Left hindlimb (tissue), 1 donor: ENCODE results near the gene RHOT2.
A peak's percentile ranks its signal among the peaks of the same experiment; 100 is the strongest.
"Not testable (repeated sequence)": the region's sequence is repeated elsewhere in the genome, so short reads cannot be mapped to it uniquely, and the experiment has no call there.

Experiments
- DNase-seq: peaks from one replicate; pipeline ENCODE4 v3.0.0-alpha.2; 2018

RHOT2 gene

DNA sequence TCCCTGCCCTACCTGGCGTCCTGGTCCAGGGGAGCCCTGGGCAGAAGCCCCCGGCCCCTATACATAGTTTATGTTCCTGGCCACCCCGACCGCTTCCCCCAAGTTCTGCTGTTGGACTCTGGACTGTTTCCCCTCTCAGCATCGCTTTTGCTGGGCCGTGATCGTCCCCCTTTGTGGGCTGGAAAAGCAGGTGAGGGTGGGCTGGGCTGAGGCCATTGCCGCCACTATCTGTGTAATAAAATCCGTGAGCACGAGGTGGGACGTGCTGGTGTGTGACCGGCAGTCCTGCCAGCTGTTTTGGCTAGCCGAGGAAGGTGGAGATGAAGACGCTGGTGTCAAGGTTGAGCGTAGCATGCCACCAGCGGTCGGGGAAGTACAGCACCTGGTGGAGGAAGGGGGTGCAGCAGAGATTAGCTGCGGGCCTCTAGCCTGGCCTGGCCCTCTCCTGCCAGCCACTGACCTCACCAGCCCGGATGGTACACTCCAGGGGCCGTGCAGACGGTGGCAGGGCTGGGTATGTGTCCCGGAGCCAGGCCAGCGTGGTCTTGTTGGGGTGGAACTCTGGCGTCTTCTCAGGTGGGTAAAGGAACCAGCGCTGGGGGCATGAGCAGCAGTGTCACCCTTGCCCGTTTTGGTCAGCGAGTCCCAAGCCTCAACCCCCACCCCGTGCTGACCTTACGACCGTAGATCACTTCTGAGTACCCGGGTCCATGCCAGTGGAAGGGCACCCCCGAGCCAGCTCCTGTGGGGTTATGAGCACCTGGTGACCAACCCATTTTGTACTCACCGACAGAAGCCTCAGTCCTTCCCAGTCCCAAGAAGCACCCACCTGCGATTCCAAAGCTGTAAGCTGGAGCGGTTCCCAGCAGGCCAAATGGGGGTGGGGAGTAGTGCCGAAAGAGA is 14.8 kb downstream of the RHOT2 start:
- DNase-seq = no peak

DNA sequence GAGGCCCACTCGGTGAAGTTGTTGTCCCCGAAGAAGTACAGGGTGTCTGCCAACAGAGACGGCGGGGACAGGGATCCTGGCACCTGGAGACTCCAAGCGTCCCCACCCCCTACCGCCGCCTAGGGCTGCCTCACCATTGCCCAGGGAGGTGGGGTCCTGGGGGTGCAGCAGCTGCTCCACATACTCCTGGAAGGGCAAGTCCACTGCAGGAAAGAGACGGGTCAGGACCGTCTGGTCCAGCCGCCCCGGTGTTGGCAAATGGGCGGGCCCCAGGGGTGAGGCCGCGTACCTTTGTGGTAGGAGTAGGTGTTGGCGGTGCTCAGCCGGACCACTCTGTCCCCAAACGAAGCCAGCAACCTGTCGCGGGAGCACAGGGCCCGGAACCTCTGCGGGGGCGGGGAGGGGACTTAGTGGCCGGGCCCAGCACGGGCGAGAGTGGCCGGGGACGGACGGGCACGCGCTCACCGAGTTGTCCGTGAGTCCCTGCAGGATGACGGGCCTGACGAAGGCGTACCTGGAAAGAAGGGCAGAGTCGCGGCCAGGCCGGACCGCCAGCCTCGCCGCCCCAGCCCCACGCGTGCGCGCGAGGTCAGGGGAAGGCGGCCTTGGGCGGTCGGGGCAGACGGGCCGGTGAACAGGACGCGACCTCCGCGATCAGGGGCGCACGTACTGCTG is 15.6 kb downstream of the RHOT2 start:
- no peak for DNase-seq

DNA sequence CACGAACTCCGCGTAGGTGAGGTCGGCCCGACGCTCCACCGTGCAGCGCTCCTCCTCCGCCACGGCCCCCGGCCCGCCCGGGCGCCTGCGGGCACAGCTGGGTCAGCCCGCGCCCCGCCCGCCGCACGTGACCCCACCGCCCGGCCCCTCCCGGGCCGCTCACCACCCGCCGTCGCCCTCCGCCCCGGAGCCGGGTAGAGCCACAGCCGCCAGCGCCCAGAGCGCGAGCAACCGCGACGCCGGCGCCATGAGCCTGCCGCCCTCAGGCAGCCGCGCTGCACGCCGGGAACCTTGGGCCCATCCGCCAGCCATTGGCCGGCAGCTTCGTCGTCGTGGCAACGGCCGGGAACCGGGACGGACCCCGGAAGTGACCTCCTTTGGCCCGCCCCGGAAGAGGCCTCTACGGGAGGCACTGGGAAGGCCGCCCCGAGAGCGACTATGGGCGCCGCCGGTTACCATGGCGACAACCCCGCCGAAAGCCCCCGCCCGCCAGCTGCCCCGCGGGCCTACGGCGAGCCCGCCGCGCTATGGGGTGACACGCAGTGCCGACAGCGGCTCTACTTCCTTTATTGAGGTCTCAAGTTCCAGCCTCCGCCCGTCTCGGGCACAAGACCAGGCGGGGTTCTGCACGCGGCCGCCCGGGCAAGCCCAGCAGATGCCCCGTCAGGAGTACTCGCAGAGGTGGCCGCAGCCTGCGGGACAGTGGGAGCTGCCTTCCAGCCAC is 16.3 kb downstream of the RHOT2 start, which contains the start of gene JMJD8:
JMJD8 (minus strand) TSS at position 264 of the 724 bp plus-strand sequence; CDS start at position 249, 15 bp downstream.
- peak; percentile 97 for DNase-seq

DNA sequence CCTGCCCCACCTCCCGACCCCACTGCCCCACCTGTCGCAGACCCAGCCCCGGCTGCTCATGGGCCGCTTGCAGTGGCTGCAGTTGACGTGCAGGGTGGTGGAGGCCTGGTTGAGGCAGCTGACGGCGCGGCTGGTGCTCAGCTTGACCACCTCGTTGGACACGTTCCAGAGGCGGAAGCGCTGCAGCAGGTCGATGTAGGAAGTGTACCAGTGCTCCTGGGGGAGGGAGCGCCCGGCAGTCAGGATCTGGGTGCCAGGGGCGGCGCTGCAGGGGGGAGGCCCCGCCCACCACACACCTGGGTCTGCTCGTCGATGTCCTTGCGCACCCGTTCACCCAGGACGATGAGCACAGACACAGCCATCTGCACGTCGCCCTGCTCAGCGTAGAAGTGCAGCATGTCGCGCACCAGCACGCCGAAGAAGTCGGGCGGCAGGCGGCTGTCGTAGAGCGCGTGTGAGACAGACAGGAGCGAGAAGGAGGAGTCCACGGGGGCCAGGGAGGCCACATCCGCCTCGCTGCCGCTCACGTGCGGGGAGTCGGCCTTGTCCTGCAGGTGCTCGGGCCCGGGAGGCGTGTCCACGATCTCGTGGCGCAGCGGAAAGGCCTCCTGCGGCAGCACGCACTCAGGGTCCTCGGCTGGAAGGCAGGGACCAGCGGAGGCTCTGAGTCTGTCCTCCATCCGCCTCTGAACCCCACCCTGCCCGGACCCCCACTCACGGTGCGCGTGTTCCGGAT is 17.2 kb downstream of the RHOT2 start:
- DNase-seq = no peak

DNA sequence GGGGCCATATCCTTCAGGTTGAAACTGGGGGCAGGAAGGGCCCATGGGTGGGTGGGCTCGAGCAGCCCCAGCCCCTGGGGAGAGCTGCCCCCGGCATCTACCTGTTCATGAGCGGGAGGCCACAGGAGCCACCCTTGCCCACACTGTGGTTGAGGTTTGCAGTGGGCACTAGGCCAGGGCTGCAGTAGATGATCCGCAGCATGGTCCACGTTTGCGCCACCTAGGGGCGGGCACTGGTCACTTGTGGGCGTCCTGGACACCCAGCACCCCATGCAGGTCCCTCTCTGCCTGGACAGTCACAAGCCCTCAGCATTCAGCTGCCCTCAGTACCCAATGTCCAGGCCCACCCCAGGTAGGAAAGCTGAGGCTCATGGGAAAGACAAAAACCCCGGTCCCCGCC is 18.0 kb downstream of the RHOT2 start:
- DNase-seq = no peak

DNA sequence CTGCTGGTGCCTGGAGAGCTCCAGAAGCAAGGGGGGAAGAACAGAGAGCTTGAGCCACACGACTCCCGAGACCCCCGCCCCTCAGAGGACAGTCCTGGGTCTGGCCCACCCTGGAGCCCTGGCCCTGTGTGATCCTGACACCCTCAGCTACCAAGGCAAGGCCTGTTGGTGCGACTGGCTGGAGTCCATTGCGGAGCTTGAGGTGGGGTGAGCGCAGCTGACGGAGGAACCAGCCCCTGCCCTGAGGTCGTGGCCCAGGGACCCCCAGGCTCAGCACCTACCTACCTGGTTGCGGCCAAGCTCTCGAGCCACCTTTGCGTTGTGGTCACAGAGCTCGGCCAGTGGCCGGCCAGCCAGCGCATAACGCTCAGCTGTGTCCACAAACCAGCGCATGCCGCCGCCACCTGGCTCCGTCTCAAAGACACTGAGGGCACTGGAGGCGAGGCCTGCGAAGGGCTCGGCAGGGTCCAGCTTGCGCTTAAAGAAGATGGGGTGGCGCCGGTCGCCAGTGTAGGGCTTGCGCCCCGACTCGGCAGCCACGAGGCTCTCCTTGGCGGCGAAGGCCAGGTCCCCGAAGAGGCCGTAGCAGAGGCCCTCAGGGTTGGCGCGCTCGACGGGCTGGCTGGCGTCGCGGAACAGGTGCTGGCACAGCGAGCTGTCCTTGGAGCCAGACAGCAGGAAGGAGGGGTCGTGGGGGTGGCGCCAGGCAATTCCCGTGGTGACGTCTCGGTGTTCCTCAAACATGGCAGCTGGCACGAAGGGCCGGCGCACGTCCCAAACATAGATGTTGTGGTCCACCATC is 18.7 kb downstream of the RHOT2 start:
- no peak for DNase-seq

DNA sequence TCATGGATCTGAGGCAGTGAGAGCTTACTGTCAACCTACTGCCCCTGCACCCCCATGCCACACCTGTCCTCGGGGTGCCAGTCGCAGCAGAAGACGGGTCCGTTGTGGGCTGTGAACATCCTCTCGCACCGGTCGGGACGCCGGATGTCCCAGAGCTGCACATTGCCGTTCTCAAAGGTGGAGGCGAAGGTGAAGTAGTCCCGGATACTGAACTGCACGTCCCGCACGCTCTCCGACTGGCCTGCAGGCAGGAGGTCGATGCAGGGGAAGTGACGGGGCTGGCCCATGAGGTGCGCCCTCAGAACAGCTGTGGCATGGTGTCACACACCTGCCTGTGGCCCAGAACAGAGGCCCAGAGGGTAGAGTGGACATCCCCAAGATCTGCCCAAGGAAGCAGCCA is 19.6 kb downstream of the RHOT2 start:
- DNase-seq = no peak

DNA sequence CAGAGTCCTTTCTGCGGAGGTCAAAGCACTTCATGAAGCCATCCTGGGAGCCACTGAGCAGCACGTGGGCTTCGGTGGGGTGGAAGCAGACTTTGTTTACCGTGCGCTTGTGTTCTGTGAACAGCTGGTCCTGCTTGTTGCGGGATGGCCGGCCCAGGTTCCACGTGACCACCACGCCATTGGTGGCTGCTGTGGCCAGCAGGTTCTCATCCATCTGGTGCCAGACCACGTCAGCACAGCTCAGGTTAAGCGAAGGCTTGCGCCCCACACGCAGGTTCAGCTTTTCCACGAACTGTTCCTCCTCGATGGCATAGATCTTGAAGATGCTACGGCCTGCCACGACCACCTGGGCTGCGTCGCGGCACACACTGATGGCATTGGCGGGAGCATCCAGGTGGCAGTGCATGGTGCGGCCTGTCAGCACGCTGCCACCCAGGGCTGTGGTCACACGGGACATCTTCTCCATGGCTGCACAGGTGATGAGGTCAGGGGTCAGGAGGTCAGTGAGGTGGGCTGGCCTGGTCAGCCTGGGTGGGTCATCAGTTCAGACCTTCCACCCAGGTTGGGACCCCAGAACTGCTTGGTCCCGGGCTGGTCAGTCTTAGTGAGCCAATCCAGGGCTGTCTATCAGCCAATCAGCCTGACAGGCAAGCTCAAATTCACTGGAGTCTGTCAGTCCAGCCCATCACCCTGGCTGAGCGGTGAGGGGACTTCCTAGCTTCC is 21.4 kb downstream of the RHOT2 start:
- DNase-seq = no peak

DNA sequence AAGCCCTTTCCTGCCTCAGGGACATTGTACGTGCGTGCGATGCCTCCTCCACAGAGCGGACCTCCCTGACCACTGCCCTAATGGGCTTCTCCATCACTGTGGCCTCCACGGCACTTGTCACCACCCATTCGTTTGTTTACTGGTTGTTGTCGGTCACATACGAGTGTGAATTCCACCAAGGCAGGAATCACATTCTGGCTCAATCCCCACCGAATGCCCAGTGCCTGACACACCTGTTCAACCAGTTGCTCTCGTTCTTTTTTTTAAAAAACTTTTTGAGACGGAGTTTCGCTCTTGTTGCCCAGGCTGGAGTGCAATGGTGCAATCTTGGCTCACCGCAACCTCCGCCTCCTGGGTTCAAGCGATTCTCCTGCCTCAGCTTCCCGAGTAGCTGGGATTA is 23.3 kb downstream of the RHOT2 start:
- DNase-seq = not testable (repeated sequence)

DNA sequence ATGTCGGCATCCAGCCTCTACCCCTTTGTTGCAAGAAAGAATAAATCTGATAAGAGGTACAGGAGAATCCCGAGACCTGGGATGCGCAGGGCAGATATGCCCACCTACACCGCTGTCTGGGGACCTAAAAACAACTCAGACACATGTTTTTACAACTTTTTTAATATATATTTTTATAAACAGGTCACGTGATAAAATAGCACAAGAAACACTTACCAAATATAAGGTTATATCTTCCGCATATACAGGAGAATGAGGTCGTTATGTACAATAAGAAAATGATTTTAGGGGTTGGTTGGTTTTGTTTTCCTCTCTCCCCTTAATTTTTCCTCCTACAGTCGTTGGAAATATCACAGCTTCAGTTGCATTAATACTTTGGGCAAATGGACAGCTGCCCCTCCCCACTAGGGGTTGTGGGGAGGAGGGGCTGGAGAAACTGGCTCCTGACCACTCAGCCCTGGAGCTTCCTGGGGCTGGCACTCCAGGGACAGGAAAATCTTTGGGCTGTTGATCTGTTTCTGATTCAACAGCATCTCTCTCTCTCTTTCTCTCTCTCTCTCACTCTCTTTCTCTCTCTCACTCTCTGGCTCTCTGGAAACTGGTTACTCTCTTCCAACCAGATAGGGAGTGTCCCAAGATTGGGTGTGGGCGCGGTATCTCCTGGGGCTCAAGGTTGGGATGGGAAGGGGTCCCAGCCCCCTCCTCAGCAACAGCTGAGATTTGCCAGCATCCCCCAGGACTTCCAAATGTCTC is 24.6 kb downstream of the RHOT2 start:
- DNase-seq = no peak

DNA sequence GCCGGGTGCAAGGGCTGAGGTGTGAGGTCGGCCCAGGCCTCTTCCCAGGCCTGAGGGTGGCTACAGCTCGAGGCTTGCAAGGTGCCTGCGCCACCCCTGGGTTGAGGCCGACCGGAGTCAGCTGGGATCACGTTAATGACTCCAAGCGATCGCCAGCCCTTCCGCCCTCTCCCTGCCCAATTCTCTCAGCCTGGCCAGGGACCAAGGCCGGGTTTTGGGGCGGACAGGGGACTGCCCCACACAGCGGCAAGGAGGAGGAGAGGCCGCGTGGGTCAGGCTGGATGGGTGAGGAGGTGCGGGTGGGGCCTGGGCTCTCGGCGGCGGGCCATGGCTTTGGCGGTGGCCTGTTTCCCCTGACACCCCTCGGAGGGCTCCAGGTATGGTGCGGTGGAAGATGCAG is 25.4 kb downstream of the RHOT2 start:
- DNase-seq = no peak

DNA sequence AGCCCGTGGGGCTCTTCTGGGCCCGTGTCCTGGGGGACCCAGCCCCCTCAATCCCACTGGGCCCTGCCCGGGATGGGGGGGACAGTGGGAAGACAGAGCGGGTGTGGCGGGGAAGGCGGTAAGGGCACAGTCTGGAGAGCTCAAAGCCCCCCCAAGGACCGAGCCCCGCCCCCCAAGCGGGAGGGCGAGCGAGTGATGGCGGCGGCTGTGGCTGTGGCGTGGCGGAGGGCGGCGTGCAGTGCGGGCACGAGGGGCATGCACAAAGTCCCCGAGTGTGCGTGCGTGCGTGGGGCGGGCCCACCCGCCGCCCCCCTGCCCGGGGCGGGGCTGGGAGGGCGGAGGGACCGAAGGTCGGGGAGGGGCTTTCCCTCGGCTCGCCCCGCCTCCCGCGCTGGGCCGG is 25.8 kb downstream of the RHOT2 start:
- no peak for DNase-seq

DNA sequence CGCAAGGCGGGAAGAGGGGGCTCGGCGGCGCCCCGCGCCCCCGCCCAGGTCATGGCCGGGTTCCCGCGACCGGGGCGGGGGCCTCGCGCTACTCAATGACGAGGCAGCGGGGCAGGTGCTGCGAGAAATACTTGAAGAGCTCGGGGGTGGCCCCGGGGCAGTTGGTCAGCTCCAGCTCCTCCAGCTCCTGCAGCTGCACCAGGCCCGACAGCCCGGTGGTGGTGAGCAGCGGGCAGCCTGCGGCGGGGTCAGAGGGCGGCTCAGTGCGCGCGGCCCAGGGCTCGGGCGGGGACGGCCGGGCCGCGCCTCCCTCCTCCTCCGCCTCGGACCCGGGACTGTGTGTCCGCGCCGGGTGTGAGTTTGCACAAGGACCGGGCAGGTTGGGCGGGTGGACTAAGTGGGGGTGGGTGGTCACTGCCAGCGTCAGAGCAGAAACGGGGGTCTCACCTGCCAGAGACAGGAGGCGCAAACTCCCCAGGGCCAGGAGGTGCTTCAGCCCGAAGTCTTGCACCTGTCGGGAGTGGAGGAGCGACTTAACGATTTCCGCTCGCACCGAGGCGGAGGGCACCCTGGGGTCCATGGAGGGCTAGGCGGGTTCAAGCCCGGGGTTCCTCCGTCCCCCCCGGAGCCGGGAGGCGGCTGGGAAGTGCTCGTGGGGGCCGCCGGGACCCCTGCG is 26.4 kb downstream of the RHOT2 start:
- no peak for DNase-seq

DNA sequence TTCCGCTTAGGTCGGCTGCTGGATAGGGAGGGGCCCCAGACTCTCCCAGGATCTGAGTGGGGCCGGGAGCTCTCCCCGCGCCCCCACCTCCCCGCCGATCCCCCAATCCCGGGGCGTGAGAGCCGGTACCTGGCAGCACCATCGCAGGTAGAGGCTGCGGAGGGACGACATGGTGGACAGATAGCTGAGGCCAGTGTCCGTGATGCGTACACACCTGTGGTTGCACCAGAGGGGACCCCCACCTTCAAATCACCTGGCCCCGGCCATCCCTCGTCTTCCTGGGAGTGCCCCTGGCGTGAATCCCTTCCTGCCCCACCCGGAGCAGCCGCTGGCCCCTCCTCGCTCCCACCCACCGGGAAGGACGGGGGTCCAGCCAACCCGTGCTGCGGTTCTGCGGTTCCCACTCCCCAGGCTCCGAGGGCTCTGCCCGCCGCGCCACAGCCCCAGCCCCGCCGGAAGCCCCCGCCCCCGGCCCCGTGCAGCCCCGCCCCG is 27.0 kb downstream of the RHOT2 start:
- DNase-seq = no peak

DNA sequence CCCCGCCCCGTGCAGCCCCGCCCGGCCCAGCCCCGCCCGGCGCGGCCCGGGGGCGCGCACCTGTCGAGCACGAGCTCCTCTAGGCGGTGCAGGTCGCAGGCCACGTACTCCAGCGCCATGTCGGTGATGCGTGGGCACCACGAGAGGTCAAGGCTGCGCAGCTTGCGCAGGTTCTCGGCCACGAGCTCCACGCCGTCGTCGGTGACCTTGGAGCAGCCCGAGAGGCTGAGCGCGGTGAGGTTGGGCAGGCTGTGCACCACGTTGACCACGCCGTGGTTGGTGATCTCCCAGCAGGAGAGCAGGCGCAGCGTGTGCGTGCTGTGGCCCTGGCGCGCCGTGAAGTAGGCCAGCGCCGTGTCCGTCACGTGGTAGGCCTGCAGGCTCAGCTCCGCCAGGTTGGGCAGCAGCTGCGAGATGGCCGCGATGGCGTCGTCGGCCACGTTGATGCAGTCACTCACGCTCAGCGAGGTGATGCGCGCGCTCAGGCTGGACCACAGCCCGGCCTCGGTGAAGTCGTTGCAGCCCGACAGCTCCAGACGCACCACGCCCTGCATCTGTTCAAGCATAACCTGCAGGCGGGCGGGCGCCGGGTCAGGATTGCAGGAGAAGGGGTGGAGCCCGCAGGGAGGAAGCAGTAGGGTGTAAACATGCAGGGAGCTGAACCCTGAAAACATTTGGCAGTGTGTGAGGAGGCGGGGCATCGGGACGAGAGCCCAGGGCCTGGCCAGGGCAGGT is 27.6 kb downstream of the RHOT2 start:
- DNase-seq = no peak

DNA sequence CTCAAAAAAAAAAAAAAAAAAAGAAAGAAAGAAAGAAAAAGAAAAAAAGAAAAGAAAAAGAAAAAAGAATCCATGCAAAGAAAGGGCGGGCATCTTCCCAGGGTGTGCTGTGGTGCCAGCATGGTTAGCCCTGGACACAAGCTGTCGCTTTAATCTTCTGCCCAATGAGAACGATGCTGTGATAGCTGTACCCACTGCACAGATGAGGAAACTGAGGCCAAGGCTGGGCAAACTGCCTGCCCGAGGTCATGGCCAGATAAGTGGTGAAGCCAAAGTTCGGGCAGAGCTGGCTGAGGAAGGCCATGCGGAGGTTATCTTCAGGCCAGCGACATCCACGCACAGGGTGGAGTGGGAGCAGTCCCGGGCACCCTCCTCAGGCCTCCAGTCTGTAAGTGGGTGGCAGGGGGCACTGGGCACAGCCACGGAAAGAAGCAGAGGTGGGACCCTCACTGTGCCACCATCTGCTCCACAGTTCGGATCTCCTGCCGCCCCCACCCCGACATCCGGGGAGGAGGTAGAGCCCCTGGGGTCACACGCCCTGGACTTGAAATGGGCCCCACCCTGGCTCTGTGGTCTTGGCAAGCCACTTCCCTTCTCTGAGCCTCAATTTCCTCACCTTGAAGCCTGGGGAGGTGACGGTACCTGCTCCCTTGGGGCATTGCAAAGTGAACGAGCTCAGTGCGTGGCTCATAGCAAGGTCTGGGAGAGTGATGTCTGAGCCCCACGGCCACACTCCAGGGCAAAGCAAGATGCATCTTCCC is 31.2 kb downstream of the RHOT2 start:
- no peak for DNase-seq

DNA sequence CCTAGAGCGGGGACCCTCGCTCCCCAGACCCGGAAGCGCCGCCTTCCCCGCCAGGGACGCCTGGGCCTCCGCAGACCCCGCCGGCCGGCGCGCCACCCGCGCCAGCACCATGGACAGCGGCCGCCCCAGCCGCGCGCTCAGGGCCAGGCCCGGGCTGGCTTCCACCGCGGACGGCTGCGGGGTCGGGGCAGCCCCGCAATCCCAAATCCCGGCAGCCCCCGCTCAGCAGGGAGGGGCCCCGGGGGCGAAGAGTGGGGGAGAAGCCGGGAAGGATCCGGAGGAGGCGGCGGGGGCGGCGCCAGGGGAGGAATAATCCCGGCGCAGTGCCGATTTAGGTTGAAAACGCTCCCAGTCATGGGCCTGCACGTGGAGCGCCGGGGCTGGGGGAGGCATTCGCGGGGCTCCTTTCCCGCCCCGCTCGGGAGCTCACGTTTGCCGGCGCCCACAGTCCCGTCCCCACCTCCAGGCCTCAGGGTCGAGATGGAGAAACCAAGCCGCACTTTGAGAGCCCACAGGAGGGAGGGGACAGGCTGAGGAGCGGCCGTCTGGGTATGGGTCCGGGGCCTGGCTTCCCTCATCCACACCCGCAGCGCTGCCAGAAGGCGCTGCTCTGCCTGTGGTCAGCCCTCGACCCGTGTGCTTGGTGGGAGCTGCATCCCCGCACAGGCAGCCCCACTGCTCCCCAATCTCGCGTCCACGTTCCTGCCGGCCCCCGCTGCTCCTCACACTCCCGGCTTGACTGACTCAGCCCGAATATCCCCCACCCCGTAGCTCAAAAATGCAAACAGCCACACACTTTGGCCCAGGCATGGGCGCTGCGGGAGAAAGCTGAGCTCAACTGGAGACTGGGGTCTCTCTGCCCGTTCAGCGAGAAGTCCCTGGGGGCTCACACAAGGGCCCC is 33.0 kb downstream of the RHOT2 start:
- DNase-seq = no peak
